Uterus (tissue), 4 donors: ENCODE measurements around the gene TMEM79. TPM values are rescaled to one million over a fixed set of nuclear protein-coding genes. Genes with fewer than 3 reads are reported as not detected.

Source experiments
- DNase-seq, 2 donors: peaks; one replicate each; pipeline ENCODE4 v3.0.0-alpha.2; 2019 to 2020
- H3K27ac ChIP-seq, 2 donors: fragments of 200-600 bp; sonication (generic); 1 replicate in 1 of 2; 2 replicates in 1 of 2; pipeline ENCODE4 v1.5.1; 2016 to 2018
- H3K27me3 ChIP-seq, 2 donors: fragments of 200-600 bp; sonication (generic); one replicate each; pipeline ENCODE4 v1.5.1; 2018 to 2019; ENCODE audit warnings: control low read depth in 1 of 2
- H3K36me3 ChIP-seq, 2 donors: fragments of 200-600 bp; sonication (generic); one replicate each; pipeline ENCODE4 v1.5.1; 2019; ENCODE audit warnings: control low read depth in 1 of 2
- H3K4me1 ChIP-seq, 2 donors: fragments of 200-600 bp; sonication (generic); one replicate each; pipeline ENCODE4 v1.5.1; 2018 to 2019; ENCODE audit warnings: control low read depth in 1 of 2
- H3K4me3 ChIP-seq, 2 donors: fragments of 200-600 bp; sonication (generic); 1 replicate in 1 of 2; 2 replicates in 1 of 2; pipeline ENCODE4 v1.5.1; 2018 to 2019; ENCODE audit warnings: mild to moderate bottlenecking in 1 of 2
- H3K9me3 ChIP-seq, 2 donors: fragments of 200-600 bp; sonication (generic); one replicate each; pipeline ENCODE4 v1.5.1; 2019; ENCODE audit warnings: control low read depth in 1 of 2
- CTCF ChIP-seq, 4 experiments: fragments of 200-600 bp in 2 of 4; fragments of 450-650 bp in 2 of 4; sonication (generic) in 2 of 4; IDR thresholded peaks; one replicate each; pipeline ENCODE4 v1.5.1; 2016 to 2019; ENCODE audit warnings: antibody characterized with exemption in 4 of 4, mild to moderate bottlenecking in 2 of 4, moderate library complexity in 1 of 4
- POLR2A ChIP-seq, 2 donors: fragments of 450-650 bp; IDR thresholded peaks; one replicate each; pipeline ENCODE4 v1.6.1; 2016; ENCODE audit warnings: antibody characterized with exemption in 2 of 2, mild to moderate bottlenecking in 1 of 2, moderate library complexity in 1 of 2
- intact Hi-C: fragments of 100-400 bp; cut with DNase I; formaldehyde crosslinking; loops from one replicate; pipeline ENCODE4 v1.15.1; 2023; ENCODE audit warnings: low total_unique reads
- total RNA-seq, 4 donors: library from RNA; depleted of rRNA in 3 of 4; stranded (reverse); fragments of >200 nt in 3 of 4; gene quantifications; one replicate each; pipeline versions ENCODE4 v1.1.0 to v1.2.4, GENCODE V29; 2014 to 2023
- donor health status: DM: yes; HTN: yes; CAD: no.

TMEM79 gene
- total RNA-seq, 4 donors from 2014 or later = 0.26 to 2.7 (median 1.5) TPM

DNA sequence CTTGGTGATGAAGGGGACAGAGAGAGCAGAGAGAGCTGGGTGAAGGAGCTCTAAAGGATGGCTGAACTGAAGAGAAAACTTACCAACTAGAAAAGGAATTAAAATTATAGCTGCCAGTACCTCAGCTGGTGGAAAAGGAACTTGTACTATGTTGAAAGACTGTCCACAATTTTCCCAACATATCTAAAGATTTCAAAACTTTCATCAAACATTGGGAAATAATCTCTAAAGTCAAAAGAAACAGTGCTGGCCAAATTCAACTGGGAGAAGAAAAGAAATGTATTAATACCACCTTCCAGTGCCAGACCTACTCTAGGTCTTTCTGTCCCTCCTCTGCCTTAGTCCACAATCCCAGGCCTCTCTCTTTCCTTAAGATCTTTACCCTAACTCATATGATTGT is 7.6 kb upstream of the TMEM79 start:
- TF ChIP-seq POLR2A (IDR thresholded peaks at IDR 0.05) (no peak), CTCF (IDR thresholded peaks at IDR 0.05) (no peak)
- intact Hi-C loops = no loop called here
- H3K36me3 ChIP-seq = no peaks in the 10 kb centered on the region

GRCh38 chr1:156276966-156277381 is 7.2 kb upstream of the TMEM79 start:
- Histone ChIP-seq H3K27me3 (no peaks in the 10 kb centered on the region), H3K9me3 (no peaks in the 10 kb centered on the region), H3K4me3 (no peak overlapping the region), H3K36me3 (no peaks in the 10 kb centered on the region), H3K27ac (no peak overlapping the region), H3K4me1 (peaks cover 0 to 7% of the 10 kb centered on the region in 2 donors)
- intact Hi-C loops = no loop called here
- TF ChIP-seq CTCF (IDR thresholded peaks at IDR 0.05) = no peak
- TF ChIP-seq POLR2A (IDR thresholded peaks at IDR 0.05) = no peak
- DNase-seq = no peak

More for the DNA sequence above, 7.6 kb upstream of the TMEM79 start:
- peaks cover 0 to 6% of the 10 kb centered on the region in 2 donors for H3K4me1 ChIP-seq
- H3K9me3 ChIP-seq = no peaks in the 10 kb centered on the region
- H3K27me3 ChIP-seq = no peaks in the 10 kb centered on the region
- no peak overlapping the region for H3K27ac ChIP-seq
- DNase-seq = no peak
- no peak overlapping the region for H3K4me3 ChIP-seq

DNA sequence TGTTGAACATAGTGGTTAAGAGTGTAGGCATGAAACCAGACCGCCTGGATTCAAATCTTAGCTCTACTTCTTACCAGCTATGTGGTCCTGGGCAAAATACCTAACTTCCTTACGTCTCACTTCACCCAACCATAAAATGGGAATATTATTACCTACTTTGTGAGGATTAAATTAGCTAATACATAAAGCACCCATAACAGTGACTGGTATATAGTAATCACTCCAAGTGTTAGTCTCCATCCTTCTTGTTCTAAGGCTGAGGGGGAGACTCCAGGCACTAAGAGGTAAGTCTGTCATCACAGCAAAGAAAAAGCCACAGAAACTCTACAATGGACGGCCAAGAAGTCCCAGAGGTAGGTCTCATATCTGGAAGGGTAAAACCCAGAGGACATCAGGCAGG is 4.3 kb upstream of the TMEM79 start:
- Histone ChIP-seq H3K27me3 (no peaks in the 10 kb centered on the region), H3K27ac (no peak overlapping the region), H3K4me1 (peaks cover 0 to 7% of the 10 kb centered on the region in 2 donors), H3K9me3 (no peaks in the 10 kb centered on the region), H3K36me3 (no peaks in the 10 kb centered on the region), H3K4me3 (no peak overlapping the region)
- TF ChIP-seq CTCF (IDR thresholded peaks at IDR 0.05) (no peak), POLR2A (IDR thresholded peaks at IDR 0.05) (no peak)
- intact Hi-C loops = no loop called here
- no peak for DNase-seq

DNA sequence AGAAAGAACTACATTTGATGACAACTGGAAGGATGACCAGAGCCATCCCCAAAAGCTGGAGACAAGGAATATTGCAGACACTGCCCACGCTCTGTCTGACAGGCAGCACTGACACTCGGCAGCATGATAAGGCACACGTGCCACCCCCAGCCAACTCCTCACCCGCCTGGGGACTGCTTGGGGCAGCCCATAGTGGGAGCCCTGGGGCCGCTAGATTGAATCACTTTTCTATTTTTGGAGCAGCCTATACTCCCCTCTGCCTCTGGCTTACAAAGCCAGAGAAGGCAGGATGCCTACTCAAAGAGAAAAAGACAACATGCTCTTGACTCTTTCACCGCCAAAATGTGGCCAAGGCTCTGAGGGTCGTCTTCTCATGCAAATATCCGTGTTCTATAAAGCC is 2.8 kb upstream of the TMEM79 start:
- DNase-seq = no peak
- Histone ChIP-seq H3K4me1 (peaks cover 0 to 7% of the 10 kb centered on the region in 2 donors), H3K9me3 (no peaks in the 10 kb centered on the region), H3K36me3 (no peaks in the 10 kb centered on the region), H3K4me3 (peak overlapping the region; percentile 98 to 99), H3K27ac (peak overlapping the region in 1 of 2 donors; percentile 93), H3K27me3 (no peaks in the 10 kb centered on the region)
- no peak for TF ChIP-seq CTCF (IDR thresholded peaks at IDR 0.05)
- TF ChIP-seq POLR2A (IDR thresholded peaks at IDR 0.05) = no peak
- intact Hi-C loops = no loop called here

DNA sequence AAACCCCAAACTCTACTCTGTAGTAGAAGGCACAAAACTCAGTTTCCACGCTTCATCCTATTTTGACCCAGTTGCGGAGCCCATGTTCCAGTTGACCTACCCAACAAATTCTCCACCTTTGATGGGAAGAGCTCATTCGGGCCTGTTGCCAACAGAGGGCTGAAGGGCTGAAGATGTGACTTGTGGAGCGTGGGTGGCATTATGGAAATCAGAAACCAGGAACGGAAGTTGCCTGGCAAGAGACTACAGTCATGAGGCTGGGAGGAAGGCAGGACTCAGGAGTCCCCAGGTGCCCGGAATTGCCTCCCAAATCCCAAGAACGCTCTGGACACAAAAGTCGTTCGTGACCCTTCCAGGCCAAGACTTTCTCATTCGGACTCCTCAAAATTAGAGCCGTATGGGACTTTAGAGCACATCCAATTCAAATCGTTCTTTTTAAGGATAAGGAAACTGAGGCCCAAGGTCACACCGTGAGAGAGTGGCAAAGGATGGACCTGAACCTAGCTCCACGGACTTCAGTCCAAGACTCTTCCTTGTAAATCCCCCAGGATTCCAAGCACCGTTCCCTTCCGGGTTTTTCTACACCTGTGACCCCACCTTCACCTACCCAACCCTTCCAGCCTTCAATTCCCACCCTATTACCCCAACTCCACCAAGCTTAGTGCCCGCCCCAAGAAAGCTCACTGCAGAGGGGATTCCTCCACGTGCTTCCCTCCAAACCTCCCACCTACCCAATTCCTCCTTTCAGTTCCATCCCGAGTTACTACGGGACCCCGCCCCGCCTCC is 2.2 kb upstream of the TMEM79 start:
- Histone ChIP-seq H3K27me3 (no peaks in the 10 kb centered on the region), H3K4me3 (peak overlapping the region; percentile 98 to 99), H3K36me3 (no peaks in the 10 kb centered on the region), H3K4me1 (peaks cover 0 to 7% of the 10 kb centered on the region in 2 donors), H3K27ac (peak overlapping the region; percentile 92 to 93), H3K9me3 (no peaks in the 10 kb centered on the region)
- DNase-seq = no peak
- TF ChIP-seq POLR2A (IDR thresholded peaks at IDR 0.05) (no peak), CTCF (IDR thresholded peaks at IDR 0.05) (no peak)
- intact Hi-C loops = no loop called here
